ENCODE data around the gene NUB1.

NUB1 gene

GRCh38 chr7:151379534-151380198 lies 38.1 kb downstream of the NUB1 start:
- no peak for DNase-seq

- DNase-seq = no peak
These were observed 38.8 kb downstream of the NUB1 start for GRCh38 chr7:151380199-151381097.

GRCh38 chr7:151381098-151381347 lies 39.4 kb downstream of the NUB1 start:
- no peak for DNase-seq

GRCh38 chr7:151381348-151382078 lies 39.9 kb downstream of the NUB1 start:
- no peak for DNase-seq

GRCh38 chr7:151382079-151382885 lies 40.7 kb downstream of the NUB1 start:
- DNase-seq = no peak

GRCh38 chr7:151383638-151384351 lies 42.2 kb downstream of the NUB1 start:
- DNase-seq = no peak

GRCh38 chr7:151384352-151384697 lies 42.7 kb downstream of the NUB1 start:
- no peak for DNase-seq

GRCh38 chr7:151384776-151385625 lies 43.4 kb downstream of the NUB1 start:
- DNase-seq = no peak

GRCh38 chr7:151385626-151386300 lies 44.2 kb downstream of the NUB1 start:
- no peak for DNase-seq

- DNase-seq = no peak
These were observed 44.9 kb downstream of the NUB1 start for GRCh38 chr7:151386301-151387160.

- no peak for DNase-seq
These were observed 45.8 kb downstream of the NUB1 start for GRCh38 chr7:151387161-151388006.

GRCh38 chr7:151388007-151388297 lies 46.3 kb downstream of the NUB1 start:
- DNase-seq = no peak

- DNase-seq = no peak
These were observed 46.8 kb downstream of the NUB1 start for GRCh38 chr7:151388430-151388829.

GRCh38 chr7:151389096-151389767 lies 47.6 kb downstream of the NUB1 start:
- DNase-seq = no peak

- DNase-seq = no peak
These were observed 48.4 kb downstream of the NUB1 start for GRCh38 chr7:151389768-151390597.

- no peak for DNase-seq
These were observed 49.2 kb downstream of the NUB1 start for GRCh38 chr7:151390598-151391357.

GRCh38 chr7:151391358-151391730 lies 49.7 kb downstream of the NUB1 start:
- DNase-seq = no peak
